Liver (tissue), 9 donors: ENCODE measurements around the gene SLC30A1. TPM values are rescaled to one million over a fixed set of nuclear protein-coding genes. Genes with fewer than 3 reads are reported as not detected.

Source experiments
- DNase-seq: peaks from one replicate; pipeline ENCODE4 v3.0.0-alpha.2; 2017; ENCODE audit warnings: low spot score
- H3K27ac ChIP-seq, 2 donors: one replicate each; pipeline ENCODE4 v1.7.0; 2013; ENCODE audit warnings: inconsistent platforms in 2 of 2, low read length in 2 of 2, control low read depth in 1 of 2, low read depth in 1 of 2, mild to moderate bottlenecking in 1 of 2
- H3K27me3 ChIP-seq, 4 donors: one replicate each; pipeline versions ENCODE4 v1.6.1 to v1.7.0; 2013; ENCODE audit warnings: low read length in 3 of 4, inconsistent platforms in 1 of 4, mild to moderate bottlenecking in 1 of 4, moderate library complexity in 1 of 4; ENCODE audit not compliant: control insufficient read depth in 4 of 4, insufficient read depth in 4 of 4
- H3K36me3 ChIP-seq, 4 donors: one replicate each; pipeline versions ENCODE4 v1.6.1 to v1.7.0; 2013; ENCODE audit warnings: low read length in 3 of 4, mild to moderate bottlenecking in 3 of 4, low read depth in 1 of 4, moderate library complexity in 1 of 4; ENCODE audit not compliant: control insufficient read depth in 4 of 4, insufficient read depth in 3 of 4
- H3K4me1 ChIP-seq, 4 donors: one replicate each; pipeline versions ENCODE4 v1.6.1 to v1.7.0; 2013; ENCODE audit warnings: low read length in 3 of 4, mild to moderate bottlenecking in 3 of 4, moderate library complexity in 1 of 4; ENCODE audit not compliant: control insufficient read depth in 4 of 4, insufficient read depth in 4 of 4
- H3K4me3 ChIP-seq, 3 donors: one replicate each; pipeline versions ENCODE4 v1.6.1 to v1.7.0; 2013; ENCODE audit warnings: low read length in 3 of 3, control low read depth in 1 of 3, low read depth in 1 of 3, mild to moderate bottlenecking in 1 of 3
- H3K9ac ChIP-seq, 2 donors: one replicate each; pipeline ENCODE4 v1.7.0; 2013; ENCODE audit warnings: low read length in 2 of 2, mild to moderate bottlenecking in 2 of 2, moderate library complexity in 2 of 2, control low read depth in 1 of 2, low read depth in 1 of 2
- H3K9me3 ChIP-seq, 4 donors: one replicate each; pipeline versions ENCODE4 v1.6.1 to v1.7.0; 2013; ENCODE audit warnings: low read length in 3 of 4; ENCODE audit not compliant: control insufficient read depth in 4 of 4
- EGR1 ChIP-seq, 2 donors: IDR thresholded peaks; 2 replicates each; pipeline ENCODE4 v1.6.1; 2016 to 2018; ENCODE audit warnings: antibody characterized with exemption in 2 of 2, low read depth in 2 of 2
- FOXA1 ChIP-seq: IDR thresholded peaks from 2 replicates; pipeline ENCODE4 v1.6.1; 2016; ENCODE audit warnings: antibody characterized with exemption
- FOXA2 ChIP-seq: IDR thresholded peaks from 2 replicates; pipeline ENCODE4 v1.6.1; 2016; ENCODE audit warnings: antibody characterized with exemption
- GABPA ChIP-seq, 2 donors: IDR thresholded peaks in 1 of 2; conservative IDR thresholded peaks in 1 of 2; 2 replicates each; pipeline ENCODE4 v1.6.1; 2016; ENCODE audit warnings: antibody characterized with exemption in 2 of 2, mild to moderate bottlenecking in 1 of 2, moderate library complexity in 1 of 2
- HNF4A ChIP-seq, 2 donors: conservative IDR thresholded peaks; 2 replicates each; pipeline ENCODE4 v1.6.1; 2016; ENCODE audit warnings: antibody characterized with exemption in 2 of 2, mild to moderate bottlenecking in 2 of 2
- HNF4G ChIP-seq: IDR thresholded peaks from 2 replicates; pipeline ENCODE4 v1.6.1; 2016; ENCODE audit warnings: antibody characterized with exemption
- JUND ChIP-seq, 2 donors: IDR thresholded peaks; 2 replicates each; pipeline ENCODE4 v1.6.1; 2016; ENCODE audit warnings: antibody characterized with exemption in 2 of 2
- RAD21 ChIP-seq, 2 donors: IDR thresholded peaks; 2 replicates each; pipeline ENCODE4 v1.6.1; 2016; ENCODE audit warnings: antibody characterized with exemption in 2 of 2, mild to moderate bottlenecking in 2 of 2
- RXRA ChIP-seq, 2 donors: IDR thresholded peaks; 2 replicates each; pipeline ENCODE4 v1.6.1; 2017 to 2018; ENCODE audit warnings: antibody characterized with exemption in 2 of 2, mild to moderate bottlenecking in 1 of 2
- SP1 ChIP-seq: IDR thresholded peaks from 2 replicates; pipeline ENCODE4 v1.6.1; 2018; ENCODE audit warnings: antibody characterized with exemption, mild to moderate bottlenecking
- TAF1 ChIP-seq: conservative IDR thresholded peaks from 2 replicates; pipeline ENCODE4 v1.6.1; 2016; ENCODE audit warnings: antibody characterized with exemption, mild to moderate bottlenecking
- WGBS: extraction: QIAGEN DNeasy Blood & Tissue Kit; methylation state at CpG from one replicate; pipeline ENCODE4 v1.1.7; 2013; 5-methylcytosine and 5-hydroxymethylcytosine counted together
- polyA plus RNA-seq, 2 donors: library from polyadenylated mRNA; stranded (reverse) in 1 of 2; unstranded in 1 of 2; fragments of 200-250 nt in 1 of 2; fragments of >200 nt in 1 of 2; fragmentation: Nextera tagmentation in 1 of 2; extraction: Ambion mirVana in 1 of 2; gene quantifications; one replicate each; pipeline versions ENCODE4 v1.2.1 to v1.2.3, GENCODE V29; 2013 to 2015
- total RNA-seq, 2 donors: library from RNA; depleted of rRNA; stranded (reverse); fragments of >200 nt; gene quantifications; one replicate each; pipeline ENCODE4 v1.2.3, GENCODE V29; 2014
- TF ChIP-seq, protein P1 (sequence below): IDR thresholded peaks from 2 replicates; pipeline ENCODE4 v1.6.1; 2016; ENCODE audit warnings: antibody characterized with exemption, mild to moderate bottlenecking
- TF ChIP-seq, protein P2 (sequence below): IDR thresholded peaks from 2 replicates; pipeline ENCODE4 v1.6.1; 2016; ENCODE audit warnings: antibody characterized with exemption
- TF ChIP-seq, protein P3 (sequence below): IDR thresholded peaks from 2 replicates; pipeline ENCODE4 v1.6.1; 2016; ENCODE audit warnings: antibody characterized with exemption
- TF ChIP-seq, protein P4 (sequence below): fragments of 150-350 bp; IDR thresholded peaks from 2 replicates; pipeline ENCODE4 v1.5.1; 2017; ENCODE audit warnings: improper control_type of control experiment, low read depth, low read length; ENCODE audit not compliant: missing input control
- TF ChIP-seq, protein P5 (sequence below): IDR thresholded peaks from 2 replicates; pipeline ENCODE4 v1.6.1; 2016; ENCODE audit warnings: antibody characterized with exemption
- donor health status: healthy.
- donor health status: healthy.
- donor health status: healthy.
- donor health status: healthy.
- donor health status: healthy.

The SLC30A1 gene
- total and polyA plus RNA-seq, 4 donors: 14.9 to 83.3 (median 39.4) TPM

DNA sequence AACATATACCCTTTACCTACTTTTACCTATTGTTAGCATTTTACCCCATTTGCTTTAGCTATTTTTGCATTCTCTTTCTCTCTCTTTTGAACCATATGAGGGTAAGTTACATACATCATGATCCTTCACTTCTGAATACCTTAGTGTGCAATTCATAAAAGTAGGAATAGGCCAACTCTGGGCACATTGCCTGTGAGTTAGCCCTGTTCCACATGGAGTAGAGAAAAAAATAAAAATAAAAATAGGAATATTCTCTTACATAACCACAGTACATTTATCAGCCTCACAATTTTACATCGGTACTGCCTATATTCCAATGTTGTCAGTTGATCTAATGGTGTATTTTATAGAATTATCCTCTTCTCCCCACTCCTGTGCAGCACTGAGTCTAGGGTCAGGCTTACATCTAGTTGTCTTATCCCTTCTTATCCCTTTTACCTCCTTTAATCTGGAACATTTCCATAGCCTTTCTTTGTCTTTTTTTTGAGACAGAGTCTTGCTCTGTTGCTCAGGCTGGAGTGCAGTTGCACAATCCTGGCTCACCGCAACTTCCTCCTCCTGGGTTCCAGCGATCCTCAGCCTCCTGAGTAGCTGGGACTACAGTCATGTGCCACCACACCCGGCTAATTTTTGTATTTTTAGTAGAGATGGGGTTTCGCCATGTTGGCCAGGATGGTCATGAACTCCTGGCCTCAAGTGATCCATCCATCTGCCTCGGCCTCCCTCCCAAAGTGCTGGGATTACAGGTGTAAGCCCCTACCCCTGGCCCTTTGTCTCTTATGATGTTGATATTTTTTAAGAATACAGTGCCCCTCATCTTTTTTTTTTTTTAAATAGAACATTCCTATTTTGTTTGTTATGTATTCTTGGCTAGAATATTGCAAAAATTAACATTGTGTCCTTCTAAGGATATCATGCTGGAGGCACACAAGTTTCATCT lies 11.1 kb upstream of the SLC30A1 start (continued):
- TF ChIP-seq, protein P1, sequence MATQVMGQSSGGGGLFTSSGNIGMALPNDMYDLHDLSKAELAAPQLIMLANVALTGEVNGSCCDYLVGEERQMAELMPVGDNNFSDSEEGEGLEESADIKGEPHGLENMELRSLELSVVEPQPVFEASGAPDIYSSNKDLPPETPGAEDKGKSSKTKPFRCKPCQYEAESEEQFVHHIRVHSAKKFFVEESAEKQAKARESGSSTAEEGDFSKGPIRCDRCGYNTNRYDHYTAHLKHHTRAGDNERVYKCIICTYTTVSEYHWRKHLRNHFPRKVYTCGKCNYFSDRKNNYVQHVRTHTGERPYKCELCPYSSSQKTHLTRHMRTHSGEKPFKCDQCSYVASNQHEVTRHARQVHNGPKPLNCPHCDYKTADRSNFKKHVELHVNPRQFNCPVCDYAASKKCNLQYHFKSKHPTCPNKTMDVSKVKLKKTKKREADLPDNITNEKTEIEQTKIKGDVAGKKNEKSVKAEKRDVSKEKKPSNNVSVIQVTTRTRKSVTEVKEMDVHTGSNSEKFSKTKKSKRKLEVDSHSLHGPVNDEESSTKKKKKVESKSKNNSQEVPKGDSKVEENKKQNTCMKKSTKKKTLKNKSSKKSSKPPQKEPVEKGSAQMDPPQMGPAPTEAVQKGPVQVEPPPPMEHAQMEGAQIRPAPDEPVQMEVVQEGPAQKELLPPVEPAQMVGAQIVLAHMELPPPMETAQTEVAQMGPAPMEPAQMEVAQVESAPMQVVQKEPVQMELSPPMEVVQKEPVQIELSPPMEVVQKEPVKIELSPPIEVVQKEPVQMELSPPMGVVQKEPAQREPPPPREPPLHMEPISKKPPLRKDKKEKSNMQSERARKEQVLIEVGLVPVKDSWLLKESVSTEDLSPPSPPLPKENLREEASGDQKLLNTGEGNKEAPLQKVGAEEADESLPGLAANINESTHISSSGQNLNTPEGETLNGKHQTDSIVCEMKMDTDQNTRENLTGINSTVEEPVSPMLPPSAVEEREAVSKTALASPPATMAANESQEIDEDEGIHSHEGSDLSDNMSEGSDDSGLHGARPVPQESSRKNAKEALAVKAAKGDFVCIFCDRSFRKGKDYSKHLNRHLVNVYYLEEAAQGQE: no peak
- TF ChIP-seq, protein P2, sequence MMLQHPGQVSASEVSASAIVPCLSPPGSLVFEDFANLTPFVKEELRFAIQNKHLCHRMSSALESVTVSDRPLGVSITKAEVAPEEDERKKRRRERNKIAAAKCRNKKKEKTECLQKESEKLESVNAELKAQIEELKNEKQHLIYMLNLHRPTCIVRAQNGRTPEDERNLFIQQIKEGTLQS: no peak

DNA sequence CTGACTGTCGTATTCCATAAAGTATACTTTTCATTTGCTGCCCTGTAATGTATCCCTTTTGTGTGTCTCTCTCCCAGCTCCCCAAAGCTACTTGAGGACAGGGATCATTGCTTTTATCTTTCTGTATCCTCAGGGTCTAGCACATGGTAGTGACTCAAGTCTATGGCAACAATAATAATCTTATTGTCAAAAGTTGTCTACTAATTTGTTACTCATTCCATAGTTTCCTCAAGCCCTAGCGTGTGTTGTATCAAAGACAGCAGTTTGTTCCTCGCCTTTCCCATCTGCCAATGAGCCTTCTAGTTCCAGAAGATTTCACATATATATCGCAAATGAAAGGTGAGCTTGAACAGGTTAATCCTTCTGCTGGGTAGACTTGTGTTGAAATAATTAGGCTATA lies 9.8 kb upstream of the SLC30A1 start:
- no peaks in the 10 kb centered on the region for H3K9me3 ChIP-seq
- no peak for DNase-seq
- H3K4me1 ChIP-seq: no peaks in the 10 kb centered on the region
- no peaks in the 10 kb centered on the region for H3K27me3 ChIP-seq
- 97% methylated on average over 4 of the region's 4 CpGs for WGBS
- H3K9ac ChIP-seq: no peak overlapping the region
- H3K36me3 ChIP-seq: no peaks in the 10 kb centered on the region
- H3K27ac ChIP-seq: no peak overlapping the region
- no peak for TF ChIP-seq FOXA1
- TF ChIP-seq HNF4G: no peak
- no peak for TF ChIP-seq JUND (IDR thresholded peaks at IDR 0.05)
- no peak for TF ChIP-seq FOXA2
- no peak for TF ChIP-seq RAD21 (IDR thresholded peaks at IDR 0.05)
- TF ChIP-seq HNF4A (conservative IDR thresholded peaks at IDR 0.05): no peak
- TF ChIP-seq, protein P2: no peak
- TF ChIP-seq, protein P3, sequence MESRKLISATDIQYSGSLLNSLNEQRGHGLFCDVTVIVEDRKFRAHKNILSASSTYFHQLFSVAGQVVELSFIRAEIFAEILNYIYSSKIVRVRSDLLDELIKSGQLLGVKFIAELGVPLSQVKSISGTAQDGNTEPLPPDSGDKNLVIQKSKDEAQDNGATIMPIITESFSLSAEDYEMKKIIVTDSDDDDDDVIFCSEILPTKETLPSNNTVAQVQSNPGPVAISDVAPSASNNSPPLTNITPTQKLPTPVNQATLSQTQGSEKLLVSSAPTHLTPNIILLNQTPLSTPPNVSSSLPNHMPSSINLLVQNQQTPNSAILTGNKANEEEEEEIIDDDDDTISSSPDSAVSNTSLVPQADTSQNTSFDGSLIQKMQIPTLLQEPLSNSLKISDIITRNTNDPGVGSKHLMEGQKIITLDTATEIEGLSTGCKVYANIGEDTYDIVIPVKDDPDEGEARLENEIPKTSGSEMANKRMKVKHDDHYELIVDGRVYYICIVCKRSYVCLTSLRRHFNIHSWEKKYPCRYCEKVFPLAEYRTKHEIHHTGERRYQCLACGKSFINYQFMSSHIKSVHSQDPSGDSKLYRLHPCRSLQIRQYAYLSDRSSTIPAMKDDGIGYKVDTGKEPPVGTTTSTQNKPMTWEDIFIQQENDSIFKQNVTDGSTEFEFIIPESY: no peak
- TF ChIP-seq, protein P4, sequence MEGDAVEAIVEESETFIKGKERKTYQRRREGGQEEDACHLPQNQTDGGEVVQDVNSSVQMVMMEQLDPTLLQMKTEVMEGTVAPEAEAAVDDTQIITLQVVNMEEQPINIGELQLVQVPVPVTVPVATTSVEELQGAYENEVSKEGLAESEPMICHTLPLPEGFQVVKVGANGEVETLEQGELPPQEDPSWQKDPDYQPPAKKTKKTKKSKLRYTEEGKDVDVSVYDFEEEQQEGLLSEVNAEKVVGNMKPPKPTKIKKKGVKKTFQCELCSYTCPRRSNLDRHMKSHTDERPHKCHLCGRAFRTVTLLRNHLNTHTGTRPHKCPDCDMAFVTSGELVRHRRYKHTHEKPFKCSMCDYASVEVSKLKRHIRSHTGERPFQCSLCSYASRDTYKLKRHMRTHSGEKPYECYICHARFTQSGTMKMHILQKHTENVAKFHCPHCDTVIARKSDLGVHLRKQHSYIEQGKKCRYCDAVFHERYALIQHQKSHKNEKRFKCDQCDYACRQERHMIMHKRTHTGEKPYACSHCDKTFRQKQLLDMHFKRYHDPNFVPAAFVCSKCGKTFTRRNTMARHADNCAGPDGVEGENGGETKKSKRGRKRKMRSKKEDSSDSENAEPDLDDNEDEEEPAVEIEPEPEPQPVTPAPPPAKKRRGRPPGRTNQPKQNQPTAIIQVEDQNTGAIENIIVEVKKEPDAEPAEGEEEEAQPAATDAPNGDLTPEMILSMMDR: no peak
- no peak for TF ChIP-seq SP1
- TF ChIP-seq EGR1 (IDR thresholded peaks at IDR 0.05; ENCODE audit: low read depth in 2 of 2): no peak
- TF ChIP-seq, protein P5, sequence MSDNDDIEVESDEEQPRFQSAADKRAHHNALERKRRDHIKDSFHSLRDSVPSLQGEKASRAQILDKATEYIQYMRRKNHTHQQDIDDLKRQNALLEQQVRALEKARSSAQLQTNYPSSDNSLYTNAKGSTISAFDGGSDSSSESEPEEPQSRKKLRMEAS: no peak
- TF ChIP-seq TAF1: no peak
- no peak for TF ChIP-seq RXRA (IDR thresholded peaks at IDR 0.05)
- TF ChIP-seq, protein P1: no peak
- no peak for TF ChIP-seq GABPA (IDR thresholded peaks at IDR 0.05 in 1 of 2, conservative IDR thresholded peaks at IDR 0.05 in 1 of 2)
- no peak overlapping the region for H3K4me3 ChIP-seq
